Kidney (tissue), 22 donors: ENCODE measurements around the gene NTRK2. TPM values are rescaled to one million over a fixed set of nuclear protein-coding genes. Genes with fewer than 3 reads are reported as not detected.

Experiments used
- DNase-seq, 5 donors: peaks; one replicate each; pipeline ENCODE4 v3.0.0-alpha.2; 2013 to 2020
- FAIRE-seq: peaks from 2 replicates; lab custom pipeline; 2012; peaks lifted over from hg19 to GRCh38; lab: Jason Lieb, UNC
- H3K27ac ChIP-seq, 2 donors: one replicate each; pipeline ENCODE4 v1.7.0; 2013; ENCODE audit warnings: low read depth in 2 of 2, low read length in 2 of 2, inconsistent platforms in 1 of 2
- H3K27me3 ChIP-seq: one replicate; pipeline ENCODE4 v1.7.1; 2013; ENCODE audit warnings: low read length, inconsistent platforms; ENCODE audit not compliant: control insufficient read depth, insufficient read depth
- H3K36me3 ChIP-seq, 3 donors: one replicate each; pipeline versions ENCODE4 v1.7.0 to v1.7.1; 2013; ENCODE audit warnings: low read length in 3 of 3, control low read depth in 1 of 3, inconsistent platforms in 1 of 3; ENCODE audit not compliant: insufficient read depth in 3 of 3, control insufficient read depth in 2 of 3
- H3K4me1 ChIP-seq, 3 donors: one replicate each; pipeline versions ENCODE4 v1.7.0 to v1.7.1; 2013; ENCODE audit warnings: low read length in 3 of 3, inconsistent platforms in 1 of 3, low read depth in 1 of 3; ENCODE audit not compliant: control insufficient read depth in 2 of 3, insufficient read depth in 2 of 3
- H3K4me3 ChIP-seq, 3 donors: one replicate each; pipeline versions ENCODE4 v1.7.0 to v1.8.1; 2013; ENCODE audit warnings: low read length in 3 of 3, control low read depth in 1 of 3, inconsistent platforms in 1 of 3
- H3K9ac ChIP-seq, 3 donors: one replicate each; pipeline versions ENCODE4 v1.7.0 to v1.7.1; 2013; ENCODE audit warnings: low read length in 3 of 3, control low read depth in 1 of 3, inconsistent platforms in 1 of 3
- H3K9me3 ChIP-seq, 3 donors: one replicate each; pipeline versions ENCODE4 v1.7.0 to v1.7.1; 2013; ENCODE audit warnings: low read length in 3 of 3, control low read depth in 1 of 3, inconsistent platforms in 1 of 3; ENCODE audit not compliant: control insufficient read depth in 2 of 3, insufficient read depth in 1 of 3
- intact Hi-C: fragments of 100-400 bp; cut with DNase I; formaldehyde crosslinking; loops from one replicate; pipeline ENCODE4 v1.11.1; 2022
- long read RNA-seq, 10 donors: library from polyadenylated mRNA in 1 of 10; unstranded in 1 of 10; transcript quantifications; one replicate each; pipeline ENCODE4 v2.0.0 and lab custom pipeline, GENCODE V29; 2021 to 2026
- polyA plus RNA-seq: library from polyadenylated mRNA; stranded (reverse); fragments of 350-450 nt; fragmentation: Illumina TruSeq; extraction: RNeasy Lipid Tissue Mini Kit (QIAGEN cat#74804); gene quantifications from one replicate; pipeline ENCODE4 v1.2.3, GENCODE V29; 2014; ENCODE audit warnings: low read depth, low replicate concordance; ENCODE audit not compliant: insufficient read depth
- total RNA-seq: library from RNA; stranded (reverse); fragmentation: NEBNext Ultra II Directional; extraction: Animal tissue kit (Norgen Biotek cat#: 25700); gene quantifications from one replicate; pipeline ENCODE4 v1.2.1, GENCODE V29; 2021
- TF ChIP-seq, protein P1 (sequence below): IDR thresholded peaks from 3 replicates; pipeline ENCODE4 v1.5.1; 2012; ENCODE audit warnings: mild to moderate bottlenecking, moderate library complexity, borderline replicate concordance; ENCODE audit not compliant: insufficient read depth; ENCODE audit errors: extremely low read depth
- donor health status: control.
- donor health status: control.
- donor health status: control.
- donor health status: control.
- donor health status: control.
- donor health status: DM: yes; HTN: yes; CAD: no.
- donor health status: Normal renal cell carcinoma (clear cell type).

Gene NTRK2
- 41.2 TPM for total RNA-seq
- polyA plus RNA-seq = 20.0 TPM
- long read RNA-seq, donor 1, full-length matches to known transcripts = 10 of 10 reads
- long read RNA-seq, donor 1, partial matches to known transcripts = 0 of 10 reads
- long read RNA-seq, donor 1, other reads (novel, unspliced or antisense) = 0 of 10 reads
- long read RNA-seq, donor 2, full-length matches to known transcripts = 9 of 85 reads
- long read RNA-seq, donor 2, partial matches to known transcripts = 76 of 85 reads
- long read RNA-seq, donor 2, other reads (novel, unspliced or antisense) = 0 of 85 reads
- long read RNA-seq, donor 3, full-length matches to known transcripts = 6 of 62 reads
- long read RNA-seq, donor 3, partial matches to known transcripts = 56 of 62 reads
- long read RNA-seq, donor 3, other reads (novel, unspliced or antisense) = 0 of 62 reads
- long read RNA-seq, donor 4, full-length matches to known transcripts = 11 of 35 reads
- long read RNA-seq, donor 4, partial matches to known transcripts = 24 of 35 reads
- long read RNA-seq, donor 4, other reads (novel, unspliced or antisense) = 0 of 35 reads
- long read RNA-seq, donor 5, full-length matches to known transcripts = 1 of 6 reads
- long read RNA-seq, donor 5, partial matches to known transcripts = 5 of 6 reads
- long read RNA-seq, donor 5, other reads (novel, unspliced or antisense) = 0 of 6 reads
- long read RNA-seq, donor 6, full-length matches to known transcripts = 3 of 3 reads
- long read RNA-seq, donor 6, partial matches to known transcripts = 0 of 3 reads
- long read RNA-seq, donor 6, other reads (novel, unspliced or antisense) = 0 of 3 reads
- long read RNA-seq, donor 7, full-length matches to known transcripts = 37 of 73 reads
- long read RNA-seq, donor 7, partial matches to known transcripts = 13 of 73 reads
- long read RNA-seq, donor 7, other reads (novel, unspliced or antisense) = 23 of 73 reads
- long read RNA-seq, donor 8, full-length matches to known transcripts = 13 of 51 reads
- long read RNA-seq, donor 8, partial matches to known transcripts = 38 of 51 reads
- long read RNA-seq, donor 8, other reads (novel, unspliced or antisense) = 0 of 51 reads
- long read RNA-seq, donor 9, full-length matches to known transcripts = 7 of 7 reads
- long read RNA-seq, donor 9, partial matches to known transcripts = 0 of 7 reads
- long read RNA-seq, donor 9, other reads (novel, unspliced or antisense) = 0 of 7 reads
- long read RNA-seq, donor 10, full-length matches to known transcripts = 3 of 3 reads
- long read RNA-seq, donor 10, partial matches to known transcripts = 0 of 3 reads
- long read RNA-seq, donor 10, other reads (novel, unspliced or antisense) = 0 of 3 reads

DNA sequence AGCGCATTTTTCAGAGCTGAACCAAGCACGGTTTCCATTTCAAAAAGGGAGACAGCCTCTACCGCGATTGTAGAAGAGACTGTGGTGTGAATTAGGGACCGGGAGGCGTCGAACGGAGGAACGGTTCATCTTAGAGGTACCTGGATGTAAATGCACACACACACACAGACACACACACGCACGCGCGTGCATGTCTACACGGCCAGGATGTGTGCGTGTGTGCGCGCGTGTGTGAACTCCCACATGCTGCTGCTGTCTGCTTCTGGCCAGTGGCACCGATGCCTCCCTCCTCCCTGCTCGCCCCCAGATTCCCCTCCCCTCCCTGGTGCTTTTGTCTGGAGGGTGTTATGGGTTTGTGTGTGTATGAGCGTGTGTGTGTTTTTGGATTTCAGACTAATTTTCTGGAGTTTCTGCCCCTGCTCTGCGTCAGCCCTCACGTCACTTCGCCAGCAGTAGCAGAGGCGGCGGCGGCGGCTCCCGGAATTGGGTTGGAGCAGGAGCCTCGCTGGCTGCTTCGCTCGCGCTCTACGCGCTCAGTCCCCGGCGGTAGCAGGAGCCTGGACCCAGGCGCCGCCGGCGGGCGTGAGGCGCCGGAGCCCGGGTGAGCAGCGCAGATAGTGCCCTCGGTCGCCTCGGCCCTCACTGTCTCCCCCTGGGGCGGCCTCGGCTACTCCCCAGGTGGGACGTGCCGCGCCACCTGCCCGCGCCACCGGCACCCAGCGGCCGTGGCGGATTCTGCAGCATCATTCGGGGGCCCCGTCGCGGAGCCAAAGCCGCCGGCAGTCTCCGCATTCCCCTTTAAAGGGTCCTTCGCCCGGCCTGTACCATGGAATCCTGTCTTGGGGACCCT, at the start of gene NTRK2:
NTRK2 (plus strand) TSS at position 442 of the 850 bp plus-strand sequence. CDS start 1,020 bp downstream, outside the sequence.
- H3K4me3 ChIP-seq = peak within 1 kb of the TSS; percentile 63 to 78 (median 71)
- peak within 1 kb of the TSS in 2 of 3 donors; percentile 63 to 65 for H3K9ac ChIP-seq
- DNase-seq = peak; percentile 70 to 85 (median 82)
- no peak for FAIRE-seq
- intact Hi-C loops = no loop called here
- H3K27me3 ChIP-seq = no peaks in the 10 kb centered on the region
- TF ChIP-seq, protein P1, sequence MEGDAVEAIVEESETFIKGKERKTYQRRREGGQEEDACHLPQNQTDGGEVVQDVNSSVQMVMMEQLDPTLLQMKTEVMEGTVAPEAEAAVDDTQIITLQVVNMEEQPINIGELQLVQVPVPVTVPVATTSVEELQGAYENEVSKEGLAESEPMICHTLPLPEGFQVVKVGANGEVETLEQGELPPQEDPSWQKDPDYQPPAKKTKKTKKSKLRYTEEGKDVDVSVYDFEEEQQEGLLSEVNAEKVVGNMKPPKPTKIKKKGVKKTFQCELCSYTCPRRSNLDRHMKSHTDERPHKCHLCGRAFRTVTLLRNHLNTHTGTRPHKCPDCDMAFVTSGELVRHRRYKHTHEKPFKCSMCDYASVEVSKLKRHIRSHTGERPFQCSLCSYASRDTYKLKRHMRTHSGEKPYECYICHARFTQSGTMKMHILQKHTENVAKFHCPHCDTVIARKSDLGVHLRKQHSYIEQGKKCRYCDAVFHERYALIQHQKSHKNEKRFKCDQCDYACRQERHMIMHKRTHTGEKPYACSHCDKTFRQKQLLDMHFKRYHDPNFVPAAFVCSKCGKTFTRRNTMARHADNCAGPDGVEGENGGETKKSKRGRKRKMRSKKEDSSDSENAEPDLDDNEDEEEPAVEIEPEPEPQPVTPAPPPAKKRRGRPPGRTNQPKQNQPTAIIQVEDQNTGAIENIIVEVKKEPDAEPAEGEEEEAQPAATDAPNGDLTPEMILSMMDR = no peak
- peaks cover 0 to 18% (median 3%) of the 10 kb centered on the region in 3 donors for H3K4me1 ChIP-seq
- peak within 1 kb of the TSS; percentile 32 to 52 for H3K27ac ChIP-seq
- H3K9me3 ChIP-seq = no peaks in the 10 kb centered on the region
- H3K36me3 ChIP-seq = no peaks in the 10 kb centered on the region

DNA sequence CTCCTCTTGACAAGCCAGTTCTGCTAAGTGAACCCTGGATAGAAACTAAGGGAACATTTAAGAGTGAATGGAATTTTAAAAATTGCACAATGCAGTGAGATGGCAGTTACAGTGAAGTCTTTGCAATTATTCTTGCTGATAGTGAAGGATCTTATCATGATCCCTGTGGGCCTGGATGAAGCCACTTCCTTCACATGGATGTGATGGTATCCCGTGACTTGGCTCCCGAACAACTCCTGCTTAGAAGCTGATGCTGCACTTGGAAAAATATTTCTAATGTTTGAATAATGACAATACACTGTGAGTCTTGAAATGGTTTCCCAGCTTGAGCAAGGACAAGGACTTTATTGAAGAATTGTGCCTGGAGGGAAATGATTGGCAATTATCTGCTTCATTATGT, 49.2 kb upstream of the NTRK2 start:
- no peak overlapping the region for H3K4me3 ChIP-seq
- TF ChIP-seq, protein P1 = no peak
- intact Hi-C loops = no loop called here
- H3K4me1 ChIP-seq = no peaks in the 10 kb centered on the region
- H3K36me3 ChIP-seq = no peaks in the 10 kb centered on the region
- H3K27me3 ChIP-seq = no peaks in the 10 kb centered on the region
- H3K9me3 ChIP-seq = no peaks in the 10 kb centered on the region
- FAIRE-seq (no peak), DNase-seq (no peak)
- no peak overlapping the region for H3K27ac ChIP-seq
- no peak overlapping the region for H3K9ac ChIP-seq

DNA sequence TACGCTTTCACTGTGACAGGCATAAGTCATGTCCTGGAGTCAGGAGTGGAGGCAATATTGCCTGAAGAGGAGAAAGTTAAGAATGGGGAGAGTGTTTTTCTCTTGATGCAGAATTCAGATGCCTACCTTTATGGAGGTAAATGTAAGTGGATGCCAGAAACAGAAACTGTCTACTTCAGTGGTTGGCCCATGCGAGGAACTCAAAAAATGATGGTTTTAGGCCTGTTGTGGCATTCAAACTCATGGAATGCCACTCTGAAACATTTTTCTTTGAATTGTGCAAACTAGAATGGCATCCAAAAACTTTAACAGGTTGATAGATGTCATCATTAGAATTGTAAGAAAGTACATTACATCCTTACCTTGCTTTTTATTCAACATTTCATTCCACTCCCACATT, 47.7 kb upstream of the NTRK2 start:
- Histone ChIP-seq H3K9ac (no peak overlapping the region), H3K9me3 (no peaks in the 10 kb centered on the region), H3K36me3 (no peaks in the 10 kb centered on the region), H3K27ac (no peak overlapping the region), H3K4me1 (no peaks in the 10 kb centered on the region), H3K27me3 (no peaks in the 10 kb centered on the region), H3K4me3 (no peak overlapping the region)
- intact Hi-C loops = no loop called here
- DNase-seq (no peak), FAIRE-seq (no peak)
- TF ChIP-seq, protein P1 = no peak
